H9 (cell line): ENCODE measurements around the gene NFATC1. TPM values are rescaled to one million over a fixed set of nuclear protein-coding genes. Genes with fewer than 3 reads are reported as not detected.

ENCODE experiments used
- DNase-seq: peaks from one replicate; pipeline ENCODE4 v3.0.0-alpha.2; 2017
- H2AFZ ChIP-seq: one replicate; pipeline ENCODE4 v1.6.1; 2013; ENCODE audit warnings: mild to moderate bottlenecking, low read length, control low read depth, moderate library complexity
- H2AK5ac ChIP-seq: 2 replicates; pipeline ENCODE4 v1.6.1; 2013; ENCODE audit warnings: low read length, control low read depth, mixed read lengths; ENCODE audit not compliant: insufficient read length
- H2BK120ac ChIP-seq: one replicate; pipeline ENCODE4 v1.6.1; 2013; ENCODE audit warnings: low read depth, mild to moderate bottlenecking, low read length, control low read depth, inconsistent platforms; ENCODE audit not compliant: poor library complexity, severe bottlenecking
- H2BK12ac ChIP-seq: 2 replicates; pipeline ENCODE4 v1.6.1; 2013; ENCODE audit warnings: low read length, control low read depth, mixed read lengths, low read depth; ENCODE audit not compliant: insufficient read length
- H2BK15ac ChIP-seq: 2 replicates; pipeline ENCODE4 v1.6.1; 2013; ENCODE audit warnings: low read depth, low read length, control low read depth
- H2BK20ac ChIP-seq: one replicate; pipeline ENCODE4 v1.6.1; 2013; ENCODE audit warnings: low read depth, mild to moderate bottlenecking, low read length, control low read depth, inconsistent platforms; ENCODE audit not compliant: poor library complexity, severe bottlenecking
- H2BK5ac ChIP-seq: 2 replicates; pipeline ENCODE4 v1.6.1; 2013; ENCODE audit warnings: low read length, control low read depth, mixed read lengths; ENCODE audit not compliant: insufficient read length
- H3K14ac ChIP-seq: 2 replicates; pipeline ENCODE4 v1.6.1; 2013; ENCODE audit warnings: low read length, control low read depth; ENCODE audit not compliant: insufficient read depth
- H3K18ac ChIP-seq: 2 replicates; pipeline ENCODE4 v1.6.1; 2013; ENCODE audit warnings: low read depth, mild to moderate bottlenecking, mixed read lengths, low read length, control low read depth; ENCODE audit not compliant: insufficient read length
- H3K23ac ChIP-seq: 2 replicates; pipeline ENCODE4 v1.6.1; 2013; ENCODE audit warnings: low read length, control low read depth, mixed read lengths, low read depth; ENCODE audit not compliant: insufficient read length
- H3K23me2 ChIP-seq: 2 replicates; pipeline ENCODE4 v1.6.1; 2013; ENCODE audit warnings: low read depth, mild to moderate bottlenecking, mixed read lengths, low read length, control low read depth; ENCODE audit not compliant: insufficient read length, poor library complexity, severe bottlenecking
- H3K27ac ChIP-seq: 2 replicates; pipeline ENCODE4 v1.5.1; 2013; ENCODE audit warnings: low read length, control low read depth, mixed read lengths, low read depth; ENCODE audit not compliant: insufficient read length
- H3K27me3 ChIP-seq: 2 replicates; pipeline ENCODE4 v1.6.1; 2013; ENCODE audit warnings: low read length, control low read depth, inconsistent platforms; ENCODE audit not compliant: insufficient read depth
- H3K4ac ChIP-seq: 2 replicates; pipeline ENCODE4 v1.6.1; 2013; ENCODE audit warnings: low read depth, mild to moderate bottlenecking, control low read depth, inconsistent platforms, low read length, moderate library complexity
- H3K4me1 ChIP-seq: 2 replicates; pipeline ENCODE4 v1.6.1; 2013; ENCODE audit warnings: low read length, control low read depth, inconsistent platforms; ENCODE audit not compliant: insufficient read depth
- H3K4me2 ChIP-seq: 2 replicates; pipeline ENCODE4 v1.6.1; 2013; ENCODE audit warnings: low read length, control low read depth, mixed read lengths; ENCODE audit not compliant: insufficient read length, insufficient read depth
- H3K56ac ChIP-seq: 2 replicates; pipeline ENCODE4 v1.6.1; 2013; ENCODE audit warnings: low read depth, mild to moderate bottlenecking, mixed read lengths, low read length, control low read depth; ENCODE audit not compliant: insufficient read length
- H3K79me1 ChIP-seq: 2 replicates; pipeline ENCODE4 v1.6.1; 2013; ENCODE audit warnings: low read depth, mild to moderate bottlenecking, moderate library complexity, low read length, control low read depth, inconsistent platforms; ENCODE audit not compliant: insufficient read depth, poor library complexity, severe bottlenecking
- H3K79me2 ChIP-seq: 2 replicates; pipeline ENCODE4 v1.6.1; 2013; ENCODE audit warnings: low read length, control low read depth, inconsistent platforms; ENCODE audit not compliant: insufficient read depth
- H3K9ac ChIP-seq: 2 replicates; pipeline ENCODE4 v1.6.1; 2013; ENCODE audit warnings: low read length, control low read depth, mixed read lengths; ENCODE audit not compliant: insufficient read length; ENCODE audit errors: extremely low read depth
- H3K9me3 ChIP-seq: one replicate; pipeline ENCODE4 v1.6.1; 2013; ENCODE audit warnings: low read depth, low read length, inconsistent platforms; ENCODE audit not compliant: control insufficient read depth
- H3T11ph ChIP-seq: one replicate; pipeline ENCODE4 v1.6.1; 2013; ENCODE audit warnings: mild to moderate bottlenecking, low read length, control low read depth, inconsistent platforms
- H4K20me1 ChIP-seq: one replicate; pipeline ENCODE4 v1.6.1; 2013; ENCODE audit not compliant: control insufficient read depth, insufficient read length, insufficient read depth
- H4K5ac ChIP-seq: 2 replicates; pipeline ENCODE4 v1.6.1; 2013; ENCODE audit warnings: low read depth, mild to moderate bottlenecking, mixed read lengths, low read length, control low read depth; ENCODE audit not compliant: insufficient read length
- H4K8ac ChIP-seq: replicated peaks from 2 replicates; pipeline ENCODE4 v1.6.1; 2013; ENCODE audit warnings: low read length, control low read depth, mixed read lengths, low read depth; ENCODE audit not compliant: insufficient read length
- H4K91ac ChIP-seq: 2 replicates; pipeline ENCODE4 v1.6.1; 2013; ENCODE audit warnings: low read depth, mild to moderate bottlenecking, moderate library complexity, mixed read lengths, low read length, control low read depth; ENCODE audit not compliant: insufficient read length
- H3K27ac Mint-ChIP-seq, 3 experiments: 2 replicates in 2 of 3; 3 replicates in 1 of 3; pipeline ENCODE4 v1.8.0; 2020 to 2021; ENCODE audit warnings: mixed read lengths in 3 of 3, mild to moderate bottlenecking in 1 of 3, moderate library complexity in 1 of 3
- H3K27me3 Mint-ChIP-seq: 2 replicates; pipeline ENCODE4 v1.8.0; 2021; ENCODE audit warnings: low read depth, mild to moderate bottlenecking, moderate library complexity, mixed read lengths
- H3K36me3 Mint-ChIP-seq, 3 experiments: 2 replicates in 2 of 3; 3 replicates in 1 of 3; pipeline ENCODE4 v1.8.0; 2020 to 2021; ENCODE audit warnings: low read depth in 3 of 3, mixed read lengths in 3 of 3; ENCODE audit not compliant: insufficient read depth in 1 of 3
- H3K4me1 Mint-ChIP-seq, 2 experiments: 2 replicates each; pipeline ENCODE4 v1.8.0; 2020; ENCODE audit warnings: mixed read lengths in 2 of 2
- H3K4me3 Mint-ChIP-seq, 2 experiments: 2 replicates in 1 of 2; 3 replicates in 1 of 2; pipeline ENCODE4 v1.8.0; 2020 to 2021; ENCODE audit warnings: mild to moderate bottlenecking in 2 of 2, mixed read lengths in 2 of 2, moderate library complexity in 1 of 2
- H3K9me3 Mint-ChIP-seq, 2 experiments: 2 replicates in 1 of 2; 3 replicates in 1 of 2; pipeline ENCODE4 v1.8.0; 2020; ENCODE audit warnings: mild to moderate bottlenecking in 2 of 2, mixed read lengths in 2 of 2, moderate library complexity in 1 of 2
- CTCF ChIP-seq: fragments of 200-600 bp; sonication (generic); conservative IDR thresholded peaks from 3 replicates; pipeline ENCODE4 v1.8.0; 2021; ENCODE audit warnings: antibody characterized with exemption, mild to moderate bottlenecking
- WGBS: extraction: QIAGEN DNeasy Blood & Tissue Kit; methylation state at CpG from one replicate; pipeline ENCODE4 v1.1.7; 2013; ENCODE audit warnings: missing lambda C conversion rate, low lambda C conversion rate, mixed read lengths; ENCODE audit not compliant: insufficient read length; ENCODE audit errors: extremely low coverage; 5-methylcytosine and 5-hydroxymethylcytosine counted together
- total RNA-seq: library from RNA; stranded (reverse); gene quantifications from 2 replicates; pipeline ENCODE4 v1.2.1, GENCODE V29; 2021

Gene NFATC1
- total RNA-seq, 1 experiment from 2014 or later, result 5.5 TPM

GRCh38 chr18:79388043-79388442, 7.7 kb upstream of the NFATC1 start:
- H3K4me1 ChIP-seq, result no peaks in the 10 kb centered on the region
- H3K4ac ChIP-seq, result no peak overlapping the region
- no peak overlapping the region for H3T11ph ChIP-seq
- no peak overlapping the region for H3K9ac ChIP-seq
- H3K4me3 Mint-ChIP-seq, result no peak overlapping the region
- no peak overlapping the region for H4K91ac ChIP-seq
- no peak for TF ChIP-seq CTCF
- no peak for DNase-seq
- no peak overlapping the region for H3K14ac ChIP-seq
- H2AK5ac ChIP-seq, result no peak overlapping the region
- no peak overlapping the region for H2BK12ac ChIP-seq
- H3K27me3 Mint-ChIP-seq, result peaks cover 64% of the 10 kb centered on the region
- no peak overlapping the region for H3K56ac ChIP-seq
- no peak overlapping the region for H3K27ac ChIP-seq
- no peaks in the 10 kb centered on the region for H4K20me1 ChIP-seq
- H3K79me2 ChIP-seq, result no peaks in the 10 kb centered on the region
- no peak overlapping the region for H3K27ac Mint-ChIP-seq
- H3K79me1 ChIP-seq, result no peaks in the 10 kb centered on the region
- H2AFZ ChIP-seq, result no peak overlapping the region
- H3K23me2 ChIP-seq, result no peaks in the 10 kb centered on the region
- WGBS, result no CpG with 5 or more reads among the region's 7 CpGs
- no peaks in the 10 kb centered on the region for H3K9me3 ChIP-seq
- H3K9me3 Mint-ChIP-seq, result no peaks in the 10 kb centered on the region; a peak in 2 of 5 replicates
- H3K27me3 ChIP-seq, result peaks cover 12% of the 10 kb centered on the region; the same call in 1 of the 2 replicates
- no peak overlapping the region for H2BK20ac ChIP-seq
- H3K4me2 ChIP-seq, result no peak overlapping the region
- no peak overlapping the region for H2BK120ac ChIP-seq
- H3K36me3 Mint-ChIP-seq, result no peaks in the 10 kb centered on the region
- H4K8ac ChIP-seq, result no peak overlapping the region
- peaks cover 3% of the 10 kb centered on the region in 2 experiments; a peak in 2 of 4 replicates for H3K4me1 Mint-ChIP-seq
- H3K23ac ChIP-seq, result no peak overlapping the region
- no peak overlapping the region for H4K5ac ChIP-seq
- no peak overlapping the region for H3K18ac ChIP-seq
- no peak overlapping the region for H2BK5ac ChIP-seq
- no peak overlapping the region for H2BK15ac ChIP-seq
